G401 (cell line): Measurements from ENCODE around the gene PABPN1. TPM values are rescaled to one million over a fixed set of nuclear protein-coding genes. Genes with fewer than 3 reads are reported as not detected.
"Not testable (repeated sequence)": the region's sequence is repeated elsewhere in the genome, so short reads cannot be mapped to it uniquely, and the experiment has no call there.

Source experiments
- DNase-seq: peaks from one replicate; pipeline ENCODE4 v3.0.0-alpha.2; 2015; ENCODE audit warnings: low spot score
- in situ Hi-C: cut with HindIII; loops from 2 replicates; pipeline ENCODE4 v1.10.0; 2016; ENCODE audit warnings: low sequenced_read_pairs, mixed read lengths
- total RNA-seq: library from RNA; depleted of rRNA; stranded (reverse); fragments of >200 nt; shearing (Covaris generic); gene quantifications from 2 replicates; pipeline ENCODE4 v1.2.3, GENCODE V29; 2014; rRNA removed

Gene PABPN1
- 112 and 138 TPM in 2 replicates for total RNA-seq

- peak; percentile 100 for DNase-seq
- in situ Hi-C loops, result no loop called here
Measured at GRCh38 chr14:23320584-23321571, at the start of gene PABPN1. Gene PABPN1 (plus strand): TSS chr14:23321457. CDS start chr14:23321470, 13 bp downstream.

DNA sequence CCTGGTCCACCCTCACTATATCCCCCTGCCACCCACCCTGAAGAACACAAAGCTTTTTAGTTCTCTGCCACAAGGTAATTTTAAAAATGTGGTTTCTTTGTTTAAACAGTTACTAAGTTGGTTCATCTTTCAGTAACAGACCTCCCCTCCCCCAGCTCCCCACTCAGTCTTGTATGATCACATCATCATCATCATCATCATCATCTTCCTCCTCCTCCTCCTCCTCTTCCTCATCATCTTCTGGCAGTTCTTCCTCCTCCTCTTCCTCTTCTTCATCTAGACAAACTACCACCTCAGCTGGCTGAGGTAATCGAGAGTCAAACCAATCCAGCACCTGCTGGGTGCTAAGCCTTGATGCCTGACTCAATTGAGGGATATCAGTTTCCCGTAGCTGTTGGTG lies 45.8 kb upstream of the PABPN1 start:
- DNase-seq, result no peak
- in situ Hi-C loops, result no loop called here

GRCh38 chr14:23277189-23277588 lies 44.1 kb upstream of the PABPN1 start:
- no peak for DNase-seq
- in situ Hi-C loops, result no loop called here

DNA sequence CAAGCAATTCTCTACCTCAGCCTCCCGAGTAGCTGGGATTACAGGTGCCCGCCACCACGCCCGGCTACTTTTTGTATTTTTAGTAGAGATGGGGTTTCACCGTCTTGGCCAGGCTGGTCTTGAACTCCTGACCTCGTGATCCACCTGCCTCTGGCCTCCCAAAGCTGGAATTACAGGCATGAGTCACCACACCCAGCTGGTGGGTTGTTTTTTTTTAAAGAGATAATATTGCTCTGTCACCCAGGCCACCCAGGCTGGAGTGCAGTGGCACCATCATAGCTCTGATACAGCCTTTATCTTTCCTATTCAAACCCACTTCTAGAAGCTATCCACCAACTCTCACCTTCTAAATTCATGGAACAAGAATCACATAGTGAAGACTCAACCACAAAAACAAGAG lies 43.3 kb upstream of the PABPN1 start:
- in situ Hi-C loops, DNase-seq: not testable (repeated sequence)

DNA sequence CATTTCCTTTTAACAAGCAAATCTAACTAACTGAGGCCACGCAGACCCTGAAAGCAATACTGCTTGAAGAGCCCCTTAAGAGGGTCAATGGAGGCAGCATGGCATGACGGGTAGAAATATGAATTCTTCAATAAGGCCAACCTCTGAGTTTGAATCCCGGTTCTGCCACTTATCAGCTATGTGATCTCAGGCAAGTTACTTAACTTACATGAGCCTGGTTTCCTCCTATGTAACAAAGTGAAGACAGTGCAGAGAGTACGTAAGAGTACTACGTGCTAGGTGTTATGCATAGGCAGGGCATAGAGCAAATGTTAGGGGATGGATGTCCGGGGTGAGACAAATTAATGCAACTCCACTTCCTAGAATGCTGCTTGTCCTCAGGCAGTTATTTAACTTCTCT lies 40.0 kb upstream of the PABPN1 start:
- in situ Hi-C loops, result no loop called here
- no peak for DNase-seq

DNA sequence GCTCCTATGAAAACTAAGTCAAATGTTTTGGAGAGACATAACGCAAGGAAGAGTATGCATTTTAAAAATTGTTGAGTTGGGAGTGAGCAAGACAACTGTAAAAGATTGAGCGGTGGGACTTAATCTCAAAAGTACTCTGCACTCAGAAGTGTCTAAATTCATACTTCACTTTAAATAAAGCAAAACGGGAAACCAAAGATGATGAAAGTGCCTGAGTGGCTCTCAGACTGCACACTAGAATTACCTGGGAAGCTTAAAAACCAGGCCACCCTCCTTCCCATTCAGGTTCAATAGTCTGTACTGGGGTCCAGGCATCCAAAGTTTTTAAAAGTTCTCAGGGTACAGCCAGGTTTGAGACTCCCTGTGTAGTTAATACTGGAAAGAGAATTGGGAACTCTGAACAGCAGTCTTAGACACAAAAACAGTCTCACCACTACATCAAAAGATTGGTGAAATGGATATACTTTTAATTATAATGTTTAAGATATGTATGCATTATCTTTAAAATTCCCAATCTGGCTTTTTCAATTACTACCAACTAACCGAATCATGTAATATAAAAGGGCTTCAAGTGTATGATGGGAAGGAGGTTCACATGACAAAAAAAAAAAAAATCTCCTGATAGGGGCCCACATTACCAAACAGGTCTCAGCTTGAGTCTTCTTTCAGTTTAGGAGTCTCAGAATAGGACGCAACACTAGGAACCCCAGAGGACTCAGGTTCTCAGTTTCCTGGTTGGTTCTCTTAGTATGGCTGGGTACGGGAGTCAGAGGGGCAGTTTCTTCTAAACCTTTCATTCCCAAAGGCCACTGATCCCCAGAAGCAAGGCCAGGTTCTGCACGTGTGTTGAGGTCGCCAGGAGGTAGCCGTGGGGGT lies 36.4 kb upstream of the PABPN1 start:
- peak; percentile 28 for DNase-seq
- in situ Hi-C loops, result no loop called here

- in situ Hi-C loops, result no loop called here
- DNase-seq, result no peak
Measured at GRCh38 chr14:23285530-23286019, 35.7 kb upstream of the PABPN1 start.

DNA sequence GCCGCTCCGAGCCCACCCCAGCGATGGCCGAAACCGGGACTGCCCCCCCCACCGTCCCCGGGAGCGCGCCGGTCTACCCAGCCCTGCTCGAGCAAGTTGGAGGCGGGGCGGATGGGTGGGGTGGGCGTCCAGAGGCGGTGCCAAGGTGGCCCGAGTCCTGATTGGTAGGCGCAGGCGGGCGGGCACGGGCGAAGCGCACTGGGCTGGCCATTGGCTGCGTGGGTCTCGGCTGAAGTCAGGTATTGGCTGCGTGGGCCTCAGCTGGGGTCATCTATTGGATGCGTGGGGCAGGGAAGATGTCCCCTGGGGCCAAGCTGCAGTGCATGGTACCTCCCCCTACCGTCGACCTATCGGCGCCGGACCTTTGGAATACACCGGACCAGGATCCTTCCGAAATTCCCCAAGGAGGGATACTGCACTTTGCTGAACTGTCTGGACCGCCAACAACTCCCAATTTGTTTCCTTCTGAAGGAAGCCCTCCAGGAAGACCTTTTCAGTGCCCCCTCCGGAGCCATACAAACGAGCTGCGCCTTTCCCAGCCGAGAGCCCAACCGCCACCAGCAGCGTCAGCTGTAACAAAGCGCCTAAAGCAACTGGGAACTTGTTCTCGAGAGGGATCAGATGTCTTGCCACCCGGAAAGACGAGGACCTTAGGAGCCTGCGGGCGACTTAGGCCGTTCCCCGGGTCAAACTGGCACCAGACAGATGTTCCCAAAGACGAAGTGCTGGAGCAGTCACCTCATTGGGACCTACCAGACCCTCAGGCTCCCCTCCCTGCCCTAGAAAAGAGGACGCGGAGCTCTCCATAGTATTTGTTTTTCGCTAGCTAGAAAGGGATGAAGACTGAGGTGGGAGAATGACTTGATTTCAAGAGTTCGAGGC lies 35.0 kb upstream of the PABPN1 start, which contains the start of gene HOMEZ:
HOMEZ (minus strand) TSS at position 113 of the 882 bp plus-strand sequence. CDS start 180 bp downstream, outside the sequence.
- in situ Hi-C loops, result no loop called here
- peak; percentile 99 for DNase-seq

DNA sequence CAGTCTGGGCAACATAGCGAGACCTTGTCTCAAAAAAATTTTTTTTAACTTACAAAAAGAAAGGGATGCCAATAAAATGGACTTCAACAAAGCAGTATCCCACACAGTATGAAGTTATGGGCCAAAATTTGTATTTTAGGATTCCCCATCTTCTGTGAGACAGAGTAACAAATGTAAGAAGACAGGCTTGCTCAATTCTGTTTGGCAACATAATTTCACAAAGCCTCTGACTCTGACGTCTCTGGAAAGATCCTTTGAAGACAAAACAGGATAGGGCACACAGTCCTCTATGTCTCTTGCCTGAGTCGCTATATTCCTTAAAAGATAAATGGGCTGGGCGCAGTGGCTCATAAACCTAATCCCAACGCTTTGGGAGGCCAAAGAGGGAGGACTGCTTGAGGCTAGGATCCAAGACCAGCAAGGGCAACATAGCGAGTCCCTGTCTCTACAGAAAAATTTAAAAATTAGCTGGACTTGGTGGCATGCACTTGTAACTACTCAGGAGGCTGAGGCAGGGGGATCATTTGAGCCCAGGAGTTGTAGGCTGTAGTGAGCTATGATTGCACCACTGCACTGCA lies 34.3 kb upstream of the PABPN1 start:
- no peak for DNase-seq
- in situ Hi-C loops, result no loop called here

- peak; percentile 66 for DNase-seq
- in situ Hi-C loops, result no loop called here
Measured at GRCh38 chr14:23294734-23295561, 26.3 kb upstream of the PABPN1 start.

DNA sequence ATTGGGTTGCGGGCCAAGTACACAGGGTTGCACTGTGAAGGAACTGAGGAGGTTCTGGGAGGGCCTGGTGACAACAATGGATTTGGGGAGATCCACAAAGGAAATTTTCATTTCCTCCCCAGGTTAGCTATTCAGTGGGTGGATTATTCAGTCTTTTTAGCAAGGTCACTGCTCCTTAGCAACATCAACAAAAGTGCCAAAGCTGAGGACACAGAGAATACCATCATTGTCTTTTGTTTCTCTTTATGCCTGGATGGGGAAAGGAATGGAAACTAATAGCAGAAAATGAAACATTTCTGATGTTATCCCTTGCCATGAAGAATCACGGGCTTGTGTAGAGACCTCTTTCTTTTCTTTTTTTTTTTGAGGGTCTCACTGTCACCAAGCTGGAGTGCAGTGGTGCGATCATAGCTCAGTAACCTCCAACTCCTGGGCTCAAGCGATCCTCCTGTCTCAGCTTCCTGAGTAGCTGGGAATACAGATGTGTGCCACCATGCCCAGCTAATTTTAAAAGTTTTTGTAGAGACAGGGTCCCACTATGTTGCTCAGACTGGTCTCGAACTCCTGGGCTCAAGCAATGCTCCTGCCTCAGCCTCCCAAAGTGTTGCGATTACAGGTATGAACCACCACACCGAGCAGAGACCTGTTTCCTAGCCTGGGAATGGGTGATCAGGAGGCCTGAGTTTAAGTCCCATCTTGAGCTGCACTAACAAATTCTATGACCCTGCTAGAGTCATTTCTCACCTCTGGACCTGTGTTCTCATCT lies 25.1 kb upstream of the PABPN1 start:
- in situ Hi-C loops, result no loop called here
- DNase-seq, result no peak

- in situ Hi-C loops, result no loop called here
- no peak for DNase-seq
Measured at GRCh38 chr14:23297096-23297495, 24.2 kb upstream of the PABPN1 start.

DNA sequence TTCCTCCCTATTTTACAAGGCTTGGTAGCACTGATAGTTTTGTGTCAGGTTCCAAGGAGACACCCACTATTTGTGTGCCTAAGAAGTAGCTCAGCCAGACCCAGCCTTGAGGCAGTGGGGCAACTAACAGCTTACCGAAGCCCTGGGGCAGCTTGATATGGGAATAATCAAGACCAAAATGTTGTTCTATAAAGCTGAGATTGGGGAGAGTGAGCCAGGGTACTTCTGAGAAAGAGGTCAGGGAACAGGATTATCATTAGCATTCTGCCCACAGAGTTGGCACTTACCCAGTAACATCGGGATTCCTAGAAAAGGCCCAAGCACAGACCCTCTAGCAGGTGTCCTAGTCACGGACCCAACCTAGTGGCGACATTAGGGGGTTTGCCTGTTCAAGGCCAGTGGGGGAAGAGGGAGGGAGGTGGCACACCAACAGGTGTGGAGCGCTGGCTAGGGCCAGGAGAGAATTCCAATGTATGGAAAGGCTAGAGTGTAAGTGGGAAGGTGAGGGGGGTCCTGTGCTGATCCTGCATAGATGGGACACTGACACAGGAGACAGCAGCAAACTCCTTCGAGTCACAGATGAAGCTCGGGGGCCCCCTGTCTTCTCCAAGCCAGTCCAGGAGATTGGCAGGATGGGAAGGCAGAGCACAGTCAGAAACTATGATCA lies 23.5 kb upstream of the PABPN1 start:
- in situ Hi-C loops, result no loop called here
- no peak for DNase-seq

GRCh38 chr14:23299211-23299957 lies 21.9 kb upstream of the PABPN1 start:
- in situ Hi-C loops, result no loop called here
- peak; percentile 81 for DNase-seq

DNA sequence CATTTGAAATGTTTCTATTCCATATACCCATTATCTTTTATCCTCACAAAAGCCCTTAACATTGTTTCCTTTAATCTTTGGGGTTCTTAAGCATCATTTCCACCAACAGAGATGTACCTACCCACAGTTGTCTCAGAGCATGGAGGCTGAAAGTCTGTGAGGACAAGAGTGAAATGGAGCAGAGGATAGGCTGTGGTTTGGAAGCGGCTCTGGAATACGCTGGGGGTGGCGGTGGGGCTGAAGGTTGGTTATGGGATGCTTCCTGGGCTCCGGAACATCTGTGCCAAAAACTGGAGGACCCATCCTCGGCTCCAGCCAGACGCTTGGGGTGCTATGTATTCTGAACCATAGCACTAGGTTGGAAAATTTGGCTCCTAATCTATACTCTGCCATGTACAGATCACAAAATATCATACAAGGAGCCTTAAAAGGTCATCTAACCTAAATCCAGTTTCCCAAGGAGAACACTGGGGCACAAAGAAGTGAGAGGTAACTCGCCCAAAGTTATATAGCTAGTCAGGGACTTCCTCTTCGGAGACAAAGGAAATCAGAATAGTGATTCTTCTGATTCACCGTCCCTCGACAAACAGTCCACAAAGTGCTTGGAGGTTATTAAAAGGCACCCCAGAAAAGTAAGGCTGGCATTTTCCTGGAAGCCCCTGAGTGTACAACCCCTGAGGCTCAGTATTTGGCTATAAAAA lies 21.1 kb upstream of the PABPN1 start:
- DNase-seq, result no peak
- in situ Hi-C loops, result no loop called here
